ENCODE data around the gene HPCA.
A peak's percentile ranks its signal among the peaks of the same experiment; 100 is the strongest.

HPCA gene

DNA sequence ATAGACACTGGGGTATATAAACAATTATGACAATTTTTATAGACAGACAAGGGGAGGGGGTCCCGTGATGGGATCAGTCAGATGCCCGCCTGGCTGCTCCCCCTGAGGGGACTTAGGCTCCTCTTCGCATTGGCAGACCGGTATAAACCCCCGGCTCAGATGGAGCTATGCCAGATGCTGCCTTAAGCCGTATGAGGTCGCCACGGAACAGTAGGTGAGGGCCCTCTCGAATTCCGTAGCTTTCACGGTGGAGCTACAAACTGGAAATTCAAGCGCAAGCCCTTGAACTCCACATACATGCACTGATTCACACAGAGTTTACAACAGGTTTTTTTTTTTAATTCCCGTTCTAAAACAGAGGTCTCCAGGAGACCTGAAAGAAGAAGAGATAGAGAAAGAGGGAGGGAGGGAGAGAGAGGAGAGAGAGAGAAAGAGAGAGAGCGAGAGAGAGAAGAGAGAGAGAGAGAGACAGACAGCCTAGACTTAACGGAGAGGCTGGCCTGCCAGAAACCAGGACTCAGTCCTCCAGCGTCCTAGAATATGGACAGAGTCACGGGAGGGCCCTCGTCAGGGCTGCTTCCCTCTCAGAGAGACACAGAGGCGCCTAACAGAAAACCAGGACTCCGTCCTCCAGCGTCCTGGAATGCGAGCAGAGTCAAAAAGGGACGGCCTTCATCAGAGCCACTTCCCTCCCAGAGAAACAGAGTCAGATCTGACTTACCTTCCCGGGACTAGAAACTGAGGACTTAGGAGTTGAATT is 39.3 kb downstream of the HPCA start:
- no peak for DNase-seq
- intact Hi-C loops (cut with DNase I): no loop called here

- DNase-seq: no peak
- intact Hi-C loops (cut with DNase I): no loop called here
These were observed 40.3 kb downstream of the HPCA start for GRCh38 chr1:32926562-32926961.

GRCh38 chr1:32927441-32927840 is 41.1 kb downstream of the HPCA start:
- intact Hi-C loops (cut with DNase I): no loop called here
- DNase-seq: no peak

DNA sequence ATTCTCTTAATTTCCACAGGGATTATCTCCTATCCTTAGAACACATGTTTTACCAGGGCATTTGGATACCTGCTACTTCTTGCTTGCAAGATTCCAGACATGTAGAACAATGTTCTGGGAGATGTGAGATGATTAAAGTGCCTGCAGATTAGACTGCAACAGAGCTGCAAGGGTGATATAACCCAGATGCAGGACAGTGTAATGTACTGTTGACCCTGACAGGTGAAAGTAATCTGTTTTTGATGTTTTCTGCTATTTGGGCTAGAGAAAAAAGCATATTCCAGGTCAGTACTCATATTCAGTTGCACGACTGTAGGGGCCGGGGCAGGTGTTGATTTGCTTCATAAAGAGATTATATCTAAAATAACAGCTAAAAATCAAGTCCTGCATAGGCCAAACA is 42.0 kb downstream of the HPCA start:
- intact Hi-C loops (cut with DNase I): no loop called here

DNA sequence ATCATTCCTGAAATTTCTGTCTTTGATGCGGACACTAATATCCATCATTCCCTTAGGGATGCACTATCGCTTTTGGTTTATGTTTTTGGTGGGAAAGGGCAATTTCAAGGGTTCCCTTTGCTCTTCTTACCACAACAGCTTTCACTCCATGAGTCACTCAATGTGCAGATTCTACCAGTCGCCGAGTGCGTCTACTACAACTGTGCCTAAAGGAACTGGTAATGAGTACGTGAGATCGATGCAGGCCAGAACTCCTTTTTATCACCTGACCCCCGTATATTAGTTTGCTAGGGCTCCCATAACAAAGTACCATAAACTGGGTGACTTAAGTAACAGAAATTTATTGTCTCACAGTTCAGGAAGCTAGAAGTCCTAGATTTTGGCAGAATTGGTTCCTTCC is 42.4 kb downstream of the HPCA start:
- no peak for DNase-seq
- intact Hi-C loops (cut with DNase I): no loop called here

More for the DNA sequence above, 42.0 kb downstream of the HPCA start:
- DNase-seq: no peak

- intact Hi-C loops (cut with DNase I): no loop called here
- DNase-seq: no peak
These were observed 43.1 kb downstream of the HPCA start for GRCh38 chr1:32929366-32929765.

DNA sequence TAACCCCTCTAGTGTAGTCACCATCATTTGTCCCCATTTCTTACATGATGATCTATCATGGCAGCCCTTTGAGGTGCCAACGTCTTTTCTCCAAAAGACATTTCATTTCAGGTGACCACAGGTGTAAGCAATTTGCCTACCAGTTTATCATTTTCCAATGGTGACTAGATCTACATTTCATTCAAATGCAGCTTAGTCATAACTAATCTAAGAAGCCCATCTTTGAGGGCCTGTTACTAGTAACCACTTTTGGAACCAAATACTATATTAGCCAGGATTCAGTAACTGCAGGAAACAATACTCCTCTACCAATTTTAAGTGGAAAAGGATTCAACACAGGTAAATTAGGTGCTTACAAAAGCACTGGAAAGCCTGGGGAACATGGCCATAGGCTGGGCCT is 45.5 kb downstream of the HPCA start:
- DNase-seq: no peak
- intact Hi-C loops (cut with DNase I): loop anchor here (10.0 kb wide), 2 partner anchors 73 to 123 kb away; no protein-coding TSS in a partner anchor

- intact Hi-C loops (cut with DNase I): loop anchor here (1.0 to 10.0 kb wide), 3 partner anchors 71 to 152 kb away; no protein-coding TSS in a partner anchor
These were observed 47.5 kb downstream of the HPCA start for GRCh38 chr1:32933742-32934322.

GRCh38 chr1:32934535-32934934 is 48.2 kb downstream of the HPCA start:
- intact Hi-C loops (cut with DNase I): loop anchor here (10.0 kb wide), 2 partner anchors 70 to 120 kb away; no protein-coding TSS in a partner anchor
- no peak for DNase-seq

More at GRCh38 chr1:32933742-32934322, 47.5 kb downstream of the HPCA start:
- no peak for DNase-seq

DNA sequence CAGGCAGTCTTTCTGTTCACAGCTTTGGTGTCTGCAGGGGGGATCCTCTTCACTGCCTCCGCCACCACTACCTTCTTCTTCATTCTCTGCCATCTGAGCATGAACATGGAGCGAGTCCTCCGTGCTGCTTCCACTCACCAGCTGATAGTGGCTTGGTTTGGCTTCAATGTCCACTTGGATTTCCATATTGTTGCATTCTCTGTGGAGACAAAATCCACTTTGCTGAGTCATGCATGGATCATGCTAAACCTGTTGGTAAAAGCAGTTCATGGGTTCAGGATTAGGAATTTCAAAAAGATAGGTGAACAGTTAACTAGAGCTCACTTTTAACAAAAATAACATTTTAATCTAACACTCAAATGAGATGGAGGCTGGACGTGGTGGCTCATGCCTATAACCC is 50.8 kb downstream of the HPCA start:
- DNase-seq: no peak
- intact Hi-C loops (cut with DNase I): loop anchor here (10.0 kb wide), 2 partner anchors 68 to 118 kb away; no protein-coding TSS in a partner anchor

- DNase-seq: peak in 2 of 10 donors; percentile 25 to 81
- intact Hi-C loops (cut with DNase I): loop anchor here (10.0 kb wide), 2 partner anchors 65 to 115 kb away; no protein-coding TSS in a partner anchor
These were observed 53.5 kb downstream of the HPCA start for GRCh38 chr1:32939655-32940371.

- intact Hi-C loops (cut with DNase I): no loop called here
- DNase-seq: no peak
These were observed 57.9 kb downstream of the HPCA start for GRCh38 chr1:32944180-32944579.

All from posterior cingulate gyrus (tissue), 11 donors.